Gastroesophageal sphincter (tissue), 4 donors: Measurements from ENCODE around the gene DGKG. TPM values are rescaled to one million over a fixed set of nuclear protein-coding genes. Genes with fewer than 3 reads are reported as not detected.

Experiments
- ATAC-seq: fragments of 150-250 bp; one replicate; pipeline ENCODE4 v1.9.1; 2016; ENCODE audit warnings: mild to moderate bottlenecking, moderate library complexity
- H3K27ac ChIP-seq, 4 donors: fragments of 200-600 bp; sonication (generic) in 3 of 4; 1 replicate in 3 of 4; 2 replicates in 1 of 4; pipeline ENCODE4 v1.5.1; 2016 to 2019
- H3K27me3 ChIP-seq: fragments of 200-600 bp; sonication (generic); one replicate; pipeline ENCODE4 v1.5.1; 2019
- H3K36me3 ChIP-seq, 2 donors: fragments of 200-600 bp; sonication (generic); one replicate each; pipeline ENCODE4 v1.5.1; 2019; ENCODE audit warnings: control low read depth in 1 of 2
- H3K4me1 ChIP-seq, 3 donors: fragments of 200-600 bp; sonication (generic); 1 replicate in 2 of 3; 2 replicates in 1 of 3; pipeline ENCODE4 v1.5.1; 2016 to 2019; ENCODE audit warnings: control low read depth in 2 of 3
- H3K4me3 ChIP-seq, 2 donors: fragments of 200-600 bp; sonication (generic); one replicate each; pipeline ENCODE4 v1.5.1; 2019; ENCODE audit warnings: mild to moderate bottlenecking in 1 of 2, moderate library complexity in 1 of 2
- H3K9me3 ChIP-seq, 3 donors: fragments of 200-600 bp; sonication (generic); one replicate each; pipeline ENCODE4 v1.5.1; 2017 to 2019; ENCODE audit warnings: control low read depth in 2 of 3
- EP300 ChIP-seq: sonication (generic); formaldehyde crosslinking; IDR thresholded peaks from one replicate; pipeline ENCODE4 v1.6.1; 2017; ENCODE audit warnings: antibody characterized with exemption, mild to moderate bottlenecking
- POLR2A ChIP-seq, 2 donors: fragments of 450-650 bp; IDR thresholded peaks; one replicate each; pipeline ENCODE4 v1.6.1; 2017; ENCODE audit warnings: antibody characterized with exemption in 2 of 2, mild to moderate bottlenecking in 2 of 2, moderate library complexity in 1 of 2
- POLR2AphosphoS5 ChIP-seq: sonication (generic); formaldehyde crosslinking; IDR thresholded peaks from one replicate; pipeline ENCODE4 v1.6.1; 2017; ENCODE audit warnings: antibody characterized with exemption
- WGBS, 2 donors: methylation state at CpG; one replicate each; pipeline ENCODE4 v1.1.5; 2018; ENCODE audit warnings: low coverage in 1 of 2; 5-methylcytosine and 5-hydroxymethylcytosine counted together
- total RNA-seq, 4 donors: library from RNA; depleted of rRNA; stranded (reverse); fragments of >200 nt; gene quantifications; one replicate each; pipeline ENCODE4 v1.1.0, GENCODE V29; 2016
- TF ChIP-seq, protein P1 (sequence below), 4 experiments: fragments of 200-600 bp in 2 of 4; fragments of 450-650 bp in 2 of 4; sonication (generic) in 1 of 4; IDR thresholded peaks; one replicate each; pipeline ENCODE4 v1.5.1; 2017 to 2019; ENCODE audit warnings: antibody characterized with exemption in 4 of 4, mild to moderate bottlenecking in 2 of 4, moderate library complexity in 2 of 4

Gene DGKG
- total RNA-seq, 4 donors from 2014 or later, result 46.3 to 134 (median 90.4) TPM

DNA sequence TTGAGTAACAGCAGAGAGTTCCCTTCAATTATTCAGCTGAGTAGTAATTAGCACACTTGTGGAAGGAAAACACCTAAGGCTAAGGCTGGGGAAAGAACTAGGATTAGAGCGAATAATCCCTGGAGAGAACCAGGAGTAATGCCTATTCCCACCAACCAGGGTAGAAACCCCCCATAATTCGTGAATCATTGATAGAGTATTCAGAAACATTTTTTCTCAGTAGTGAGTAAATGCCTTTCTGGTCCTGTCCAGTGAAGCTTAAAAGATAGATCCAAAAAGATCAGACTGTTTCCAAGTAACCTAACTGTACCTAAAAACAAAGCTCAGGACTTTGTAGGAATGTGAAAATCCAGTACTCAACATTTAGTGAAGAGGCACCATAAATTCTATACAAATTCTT, 71.2 kb downstream of the DGKG start:
- 40 to 69% methylated on average over 2 of the region's 2 CpGs for WGBS, 2 donors
- Histone ChIP-seq H3K36me3 (peaks cover 0 to 32% of the 10 kb centered on the region in 2 donors), H3K27me3 (no peaks in the 10 kb centered on the region), H3K27ac (peak overlapping the region in 3 of 4 donors; percentile 22 to 61 (median 23)), H3K4me1 (peaks cover 9 to 45% (median 19%) of the 10 kb centered on the region in 3 donors), H3K4me3 (no peak overlapping the region), H3K9me3 (no peaks in the 10 kb centered on the region)
- no peak for ATAC-seq
- TF ChIP-seq, protein P1, sequence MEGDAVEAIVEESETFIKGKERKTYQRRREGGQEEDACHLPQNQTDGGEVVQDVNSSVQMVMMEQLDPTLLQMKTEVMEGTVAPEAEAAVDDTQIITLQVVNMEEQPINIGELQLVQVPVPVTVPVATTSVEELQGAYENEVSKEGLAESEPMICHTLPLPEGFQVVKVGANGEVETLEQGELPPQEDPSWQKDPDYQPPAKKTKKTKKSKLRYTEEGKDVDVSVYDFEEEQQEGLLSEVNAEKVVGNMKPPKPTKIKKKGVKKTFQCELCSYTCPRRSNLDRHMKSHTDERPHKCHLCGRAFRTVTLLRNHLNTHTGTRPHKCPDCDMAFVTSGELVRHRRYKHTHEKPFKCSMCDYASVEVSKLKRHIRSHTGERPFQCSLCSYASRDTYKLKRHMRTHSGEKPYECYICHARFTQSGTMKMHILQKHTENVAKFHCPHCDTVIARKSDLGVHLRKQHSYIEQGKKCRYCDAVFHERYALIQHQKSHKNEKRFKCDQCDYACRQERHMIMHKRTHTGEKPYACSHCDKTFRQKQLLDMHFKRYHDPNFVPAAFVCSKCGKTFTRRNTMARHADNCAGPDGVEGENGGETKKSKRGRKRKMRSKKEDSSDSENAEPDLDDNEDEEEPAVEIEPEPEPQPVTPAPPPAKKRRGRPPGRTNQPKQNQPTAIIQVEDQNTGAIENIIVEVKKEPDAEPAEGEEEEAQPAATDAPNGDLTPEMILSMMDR (IDR thresholded peaks at IDR 0.05), result no peak
- no peak for TF ChIP-seq POLR2A (IDR thresholded peaks at IDR 0.05)
- TF ChIP-seq EP300, result no peak
- no peak for TF ChIP-seq POLR2AphosphoS5

DNA sequence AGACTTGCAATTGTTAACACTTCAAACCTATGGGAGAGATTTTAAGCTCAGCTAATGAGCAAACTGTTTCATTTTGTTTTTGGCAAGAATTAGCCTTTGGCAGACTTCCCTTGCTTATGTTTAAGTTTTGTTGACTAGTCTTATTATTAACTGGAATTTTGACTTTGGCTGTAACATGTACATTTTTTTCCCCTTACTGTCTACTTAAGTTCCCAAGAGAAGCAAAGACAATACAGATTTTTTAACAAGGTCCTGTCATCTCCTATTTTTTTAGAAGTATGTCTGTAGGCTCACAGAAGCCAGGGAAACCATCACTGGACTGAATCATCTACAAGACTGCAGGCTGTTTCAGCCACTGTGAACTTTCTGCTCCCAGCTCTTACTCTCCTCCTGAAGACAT, 74.3 kb downstream of the DGKG start:
- no peaks in the 10 kb centered on the region for H3K9me3 ChIP-seq
- H3K36me3 ChIP-seq, result peaks cover 0 to 47% of the 10 kb centered on the region in 2 donors
- TF ChIP-seq, protein P1 (IDR thresholded peaks at IDR 0.05), result no peak
- TF ChIP-seq EP300, result no peak
- TF ChIP-seq POLR2AphosphoS5, result peak; percentile 54
- peak overlapping the region; percentile 68 to 73 (median 72) for H3K27ac ChIP-seq
- peaks cover 9 to 36% (median 19%) of the 10 kb centered on the region in 3 donors for H3K4me1 ChIP-seq
- no peak overlapping the region for H3K4me3 ChIP-seq
- H3K27me3 ChIP-seq, result no peaks in the 10 kb centered on the region
- ATAC-seq, result peak; percentile 52

DNA sequence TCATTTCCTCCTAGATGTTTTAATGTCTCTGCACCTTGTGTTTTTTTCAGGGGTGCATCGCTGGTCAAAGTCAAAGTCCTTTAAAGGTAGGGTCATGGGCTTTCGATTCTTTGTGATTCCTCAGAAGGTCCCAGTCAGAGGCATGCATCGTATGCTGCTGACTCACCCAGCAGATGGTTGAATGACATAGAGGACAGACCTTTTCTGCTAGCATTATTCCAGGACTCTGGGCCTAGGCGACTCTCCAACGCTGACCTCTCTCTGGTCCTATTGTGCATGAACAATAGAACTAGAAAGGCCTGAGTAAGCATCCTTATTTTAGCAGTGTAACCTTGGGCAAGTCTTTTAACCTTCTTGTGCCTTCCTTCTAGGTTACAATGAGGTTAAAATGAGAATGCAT, 75.9 kb downstream of the DGKG start:
- ATAC-seq, result no peak
- peaks cover 0 to 42% of the 10 kb centered on the region in 2 donors for H3K36me3 ChIP-seq

DNA sequence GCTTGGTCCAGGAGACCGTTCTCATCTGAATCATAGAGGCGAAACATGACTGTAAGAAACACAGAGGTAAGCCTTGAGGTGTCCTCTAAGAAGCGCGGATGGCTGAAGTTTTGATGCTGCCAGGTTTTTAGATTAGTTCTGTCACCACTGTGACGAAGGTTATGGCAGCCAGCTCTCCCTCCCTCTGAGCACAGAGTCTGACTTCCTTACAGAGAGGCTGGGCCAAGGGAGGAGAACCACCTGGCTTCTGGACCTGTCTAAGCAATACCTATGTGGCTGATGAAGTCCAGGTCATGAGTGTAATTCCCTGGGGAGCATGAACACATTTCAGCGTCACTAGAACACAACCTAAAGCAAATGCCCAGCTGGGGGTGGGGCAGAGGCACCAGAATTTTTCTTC, 77.4 kb downstream of the DGKG start:
- Histone ChIP-seq H3K9me3 (no peaks in the 10 kb centered on the region), H3K4me3 (no peak overlapping the region), H3K27me3 (no peaks in the 10 kb centered on the region), H3K4me1 (peaks cover 14 to 48% (median 23%) of the 10 kb centered on the region in 3 donors), H3K36me3 (peaks cover 0 to 55% of the 10 kb centered on the region in 2 donors), H3K27ac (peak overlapping the region in 2 of 4 donors; percentile 17 to 25)
- TF ChIP-seq POLR2AphosphoS5 (no peak), POLR2A (IDR thresholded peaks at IDR 0.05) (no peak), EP300 (no peak)
- TF ChIP-seq, protein P1 (IDR thresholded peaks at IDR 0.05), result no peak
- ATAC-seq, result no peak
- WGBS, 2 donors, result 94 to 100% methylated on average over 3 to 4 of the region's 6 CpGs

More for the DNA sequence above, 75.9 kb downstream of the DGKG start:
- Histone ChIP-seq H3K4me3 (no peak overlapping the region), H3K4me1 (peaks cover 14 to 50% (median 28%) of the 10 kb centered on the region in 3 donors), H3K27ac (peak overlapping the region in 2 of 4 donors; percentile 17 to 28), H3K9me3 (no peaks in the 10 kb centered on the region), H3K27me3 (no peaks in the 10 kb centered on the region)
- WGBS, 2 donors, result 62 to 100% methylated on average over 1 to 3 of the region's 5 CpGs
- TF ChIP-seq POLR2A (IDR thresholded peaks at IDR 0.05) (no peak), EP300 (no peak), POLR2AphosphoS5 (no peak)
- TF ChIP-seq, protein P1 (IDR thresholded peaks at IDR 0.05), result no peak

DNA sequence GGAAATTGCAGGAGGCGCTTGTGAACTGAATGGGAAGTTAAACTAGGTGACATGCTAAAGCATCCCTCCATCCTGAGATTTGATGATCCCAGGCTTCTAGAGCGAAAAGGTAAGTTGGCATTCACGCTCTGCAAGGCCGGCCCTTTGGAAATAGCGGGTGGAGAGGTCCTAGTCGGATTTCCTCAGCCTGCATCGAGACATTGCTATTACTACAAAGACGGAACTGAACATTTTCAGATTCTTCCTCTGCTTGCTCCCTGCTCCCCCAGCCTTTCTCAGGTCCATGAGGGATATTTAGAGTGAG, 77.7 kb downstream of the DGKG start:
- 83 to 91% methylated on average over 1 to 8 of the region's 8 CpGs for WGBS, 2 donors
- H3K36me3 ChIP-seq, result peaks cover 0 to 59% of the 10 kb centered on the region in 2 donors
- no peaks in the 10 kb centered on the region for H3K9me3 ChIP-seq
- TF ChIP-seq POLR2AphosphoS5, result no peak
- no peak for TF ChIP-seq EP300
- TF ChIP-seq, protein P1 (IDR thresholded peaks at IDR 0.05), result no peak
- TF ChIP-seq POLR2A (IDR thresholded peaks at IDR 0.05), result no peak
- H3K27ac ChIP-seq, result peak overlapping the region in 3 of 4 donors; percentile 17 to 69 (median 25)
- peaks cover 14 to 46% (median 23%) of the 10 kb centered on the region in 3 donors for H3K4me1 ChIP-seq
- H3K4me3 ChIP-seq, result no peak overlapping the region
- ATAC-seq, result no peak
- no peaks in the 10 kb centered on the region for H3K27me3 ChIP-seq
